Medulla oblongata (tissue), 1 donor: Measurements from ENCODE around the gene EML5.

Source experiments
- DNase-seq: peaks from one replicate; pipeline ENCODE4 v3.0.0-alpha.2; 2015; ENCODE audit errors: extremely low spot score

The EML5 gene

GRCh38 chr14:88616697-88617096 lies 176.1 kb downstream of the EML5 start:
- no peak for DNase-seq

- DNase-seq = no peak
Observed at GRCh38 chr14:88614218-88614907, 178.4 kb downstream of the EML5 start.

GRCh38 chr14:88613552-88614010 lies 179.2 kb downstream of the EML5 start:
- DNase-seq = no peak

GRCh38 chr14:88612981-88613380 lies 179.8 kb downstream of the EML5 start:
- DNase-seq = no peak

GRCh38 chr14:88611878-88612277 lies 180.9 kb downstream of the EML5 start:
- no peak for DNase-seq

- DNase-seq = no peak
Observed at GRCh38 chr14:88607829-88608228, 184.9 kb downstream of the EML5 start.

- DNase-seq = no peak
Observed at GRCh38 chr14:88605594-88605993, 187.2 kb downstream of the EML5 start.

- DNase-seq = no peak
Observed at GRCh38 chr14:88604212-88604611, 188.5 kb downstream of the EML5 start.

- no peak for DNase-seq
Observed at GRCh38 chr14:88599761-88600439, 192.9 kb downstream of the EML5 start.

GRCh38 chr14:88599326-88599725 lies 193.4 kb downstream of the EML5 start:
- no peak for DNase-seq

- DNase-seq = no peak
Observed at GRCh38 chr14:88598097-88598675, 194.6 kb downstream of the EML5 start.

- DNase-seq = no peak
Observed at GRCh38 chr14:88597601-88598000, 195.2 kb downstream of the EML5 start.

GRCh38 chr14:88597038-88597437 lies 195.7 kb downstream of the EML5 start:
- no peak for DNase-seq

- DNase-seq = no peak
Observed at GRCh38 chr14:88592031-88592430, 200.7 kb downstream of the EML5 start.

- no peak for DNase-seq
Observed at GRCh38 chr14:88590173-88590572, 202.6 kb downstream of the EML5 start.

- DNase-seq = no peak
Observed at GRCh38 chr14:88588081-88588480, 204.7 kb downstream of the EML5 start.

- no peak for DNase-seq
Observed at GRCh38 chr14:88584451-88584850, 208.3 kb downstream of the EML5 start.

GRCh38 chr14:88576222-88576621 lies 216.5 kb downstream of the EML5 start:
- no peak for DNase-seq

GRCh38 chr14:88572117-88572516 lies 220.6 kb downstream of the EML5 start:
- no peak for DNase-seq

- DNase-seq = no peak
Observed at GRCh38 chr14:88568196-88568595, 224.6 kb downstream of the EML5 start.

GRCh38 chr14:88565427-88565826 lies 227.3 kb downstream of the EML5 start:
- DNase-seq = no peak

GRCh38 chr14:88563845-88564244 lies 228.9 kb downstream of the EML5 start:
- no peak for DNase-seq
